Gastrocnemius medialis (tissue), 4 donors: Measurements from ENCODE around the gene SSBP3. TPM values are rescaled to one million over a fixed set of nuclear protein-coding genes. Genes with fewer than 3 reads are reported as not detected.
"Not testable (repeated sequence)": the region's sequence is repeated elsewhere in the genome, so short reads cannot be mapped to it uniquely, and the experiment has no call there.

Experiments
- ATAC-seq, 2 donors: fragments of 150-250 bp; one replicate each; pipeline ENCODE4 v1.9.1; 2016
- DNase-seq, 2 donors: peaks; one replicate each; pipeline ENCODE4 v3.0.0-alpha.2; 2019
- H3K27ac ChIP-seq, 4 donors: fragments of 200-600 bp; sonication (generic); 1 replicate in 1 of 4; 2 replicates in 3 of 4; pipeline ENCODE4 v1.5.1; 2016 to 2018; ENCODE audit warnings: mild to moderate bottlenecking in 2 of 4, moderate library complexity in 1 of 4
- H3K27me3 ChIP-seq, 3 donors: fragments of 200-600 bp; sonication (generic) in 2 of 3; 1 replicate in 1 of 3; 2 replicates in 2 of 3; pipeline versions ENCODE4 v1.5.1 to v1.6.0; 2016 to 2019; ENCODE audit warnings: mild to moderate bottlenecking in 1 of 3, moderate library complexity in 1 of 3
- H3K36me3 ChIP-seq, 2 donors: fragments of 200-600 bp; sonication (generic) in 1 of 2; one replicate each; pipeline ENCODE4 v1.5.1; 2017 to 2018
- H3K4me1 ChIP-seq, 2 donors: fragments of 200-600 bp; sonication (generic) in 1 of 2; one replicate each; pipeline ENCODE4 v1.5.1; 2016 to 2017; ENCODE audit warnings: mild to moderate bottlenecking in 2 of 2
- H3K4me3 ChIP-seq, 4 donors: fragments of 200-600 bp; sonication (generic) in 3 of 4; 1 replicate in 1 of 4; 2 replicates in 3 of 4; pipeline ENCODE4 v1.5.1; 2016 to 2019; ENCODE audit warnings: mild to moderate bottlenecking in 2 of 4
- H3K9me3 ChIP-seq, 3 donors: fragments of 200-600 bp; sonication (generic) in 2 of 3; 1 replicate in 1 of 3; 2 replicates in 2 of 3; pipeline ENCODE4 v1.5.1; 2016 to 2019
- POLR2A ChIP-seq, 2 donors: fragments of 450-650 bp; IDR thresholded peaks; one replicate each; pipeline ENCODE4 v1.6.1; 2017; ENCODE audit warnings: antibody characterized with exemption in 2 of 2, mild to moderate bottlenecking in 2 of 2, moderate library complexity in 2 of 2
- in situ Hi-C, 4 donors: fragments of 200-750 bp; cut with MboI; loops; one replicate each; pipeline versions ENCODE4 v1.15.0 to v1.8.0; 2017; ENCODE audit warnings: low sequenced_read_pairs in 4 of 4
- intact Hi-C: fragments of 100-400 bp; cut with DNase I; formaldehyde crosslinking; loops from one replicate; pipeline ENCODE4 v1.15.1; 2023; ENCODE audit warnings: low total_unique reads
- total RNA-seq, 4 donors: library from RNA; depleted of rRNA; stranded (reverse); fragments of >200 nt; gene quantifications; one replicate each; pipeline versions ENCODE4 v1.1.0 to v1.2.3, GENCODE V29; 2016
- TF ChIP-seq, protein P1 (sequence below), 5 experiments: fragments of 450-650 bp in 3 of 5; fragments of 200-600 bp in 2 of 5; sonication (generic) in 2 of 5; IDR thresholded peaks in 4 of 5; conservative IDR thresholded peaks in 1 of 5; 1 replicate in 4 of 5; 2 replicates in 1 of 5; pipeline ENCODE4 v1.5.1; 2016 to 2019; ENCODE audit warnings: antibody characterized with exemption in 5 of 5, mild to moderate bottlenecking in 3 of 5, moderate library complexity in 3 of 5

The SSBP3 gene
- total RNA-seq, 4 donors from 2014 or later, result 3.6 to 21.0 (median 14.9) TPM

- H3K27ac ChIP-seq, result no peak overlapping the region
- in situ Hi-C loops, result no loop called here
- no peaks in the 10 kb centered on the region for H3K27me3 ChIP-seq
- DNase-seq (no peak), ATAC-seq (no peak)
- H3K9me3 ChIP-seq, result no peaks in the 10 kb centered on the region
- no peak overlapping the region for H3K4me3 ChIP-seq
- TF ChIP-seq, protein P1, sequence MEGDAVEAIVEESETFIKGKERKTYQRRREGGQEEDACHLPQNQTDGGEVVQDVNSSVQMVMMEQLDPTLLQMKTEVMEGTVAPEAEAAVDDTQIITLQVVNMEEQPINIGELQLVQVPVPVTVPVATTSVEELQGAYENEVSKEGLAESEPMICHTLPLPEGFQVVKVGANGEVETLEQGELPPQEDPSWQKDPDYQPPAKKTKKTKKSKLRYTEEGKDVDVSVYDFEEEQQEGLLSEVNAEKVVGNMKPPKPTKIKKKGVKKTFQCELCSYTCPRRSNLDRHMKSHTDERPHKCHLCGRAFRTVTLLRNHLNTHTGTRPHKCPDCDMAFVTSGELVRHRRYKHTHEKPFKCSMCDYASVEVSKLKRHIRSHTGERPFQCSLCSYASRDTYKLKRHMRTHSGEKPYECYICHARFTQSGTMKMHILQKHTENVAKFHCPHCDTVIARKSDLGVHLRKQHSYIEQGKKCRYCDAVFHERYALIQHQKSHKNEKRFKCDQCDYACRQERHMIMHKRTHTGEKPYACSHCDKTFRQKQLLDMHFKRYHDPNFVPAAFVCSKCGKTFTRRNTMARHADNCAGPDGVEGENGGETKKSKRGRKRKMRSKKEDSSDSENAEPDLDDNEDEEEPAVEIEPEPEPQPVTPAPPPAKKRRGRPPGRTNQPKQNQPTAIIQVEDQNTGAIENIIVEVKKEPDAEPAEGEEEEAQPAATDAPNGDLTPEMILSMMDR (IDR thresholded peaks at IDR 0.05 in 4 of 5, conservative IDR thresholded peaks at IDR 0.05 in 1 of 5), result no peak
- TF ChIP-seq POLR2A (IDR thresholded peaks at IDR 0.05), result no peak
- H3K4me1 ChIP-seq, result no peaks in the 10 kb centered on the region
- intact Hi-C loops, result no loop called here
- no peaks in the 10 kb centered on the region for H3K36me3 ChIP-seq
Measured at GRCh38 chr1:54428837-54429518, 22.8 kb upstream of the SSBP3 start.

DNA sequence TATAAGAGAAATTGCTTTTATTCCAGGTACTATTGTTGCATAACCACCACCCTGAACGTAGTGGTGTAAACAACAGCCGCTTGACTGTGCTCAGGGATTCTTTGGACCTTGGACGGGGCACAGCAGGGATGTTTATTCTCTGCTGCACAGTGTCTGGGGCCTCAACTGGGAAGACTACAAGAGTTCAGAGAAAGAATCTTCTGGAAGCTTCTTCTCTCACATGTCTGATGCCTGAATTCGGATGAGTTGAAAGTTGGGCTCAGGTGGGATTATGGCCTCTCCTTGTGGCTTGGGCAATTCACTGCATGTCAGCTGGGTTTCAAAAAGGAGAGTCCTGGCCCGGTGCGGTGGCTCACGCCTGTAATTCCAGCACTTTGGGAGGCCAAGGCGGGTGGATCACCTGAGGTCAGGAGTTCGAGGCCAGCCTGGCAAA lies 19.0 kb upstream of the SSBP3 start:
- no peak overlapping the region for H3K27ac ChIP-seq
- no peak for ATAC-seq
- no peak for DNase-seq
- H3K27me3 ChIP-seq, result no peaks in the 10 kb centered on the region
- in situ Hi-C loops, result no loop called here
- no peaks in the 10 kb centered on the region for H3K9me3 ChIP-seq
- H3K4me1 ChIP-seq, result no peaks in the 10 kb centered on the region
- TF ChIP-seq POLR2A (IDR thresholded peaks at IDR 0.05), result no peak
- TF ChIP-seq, protein P1 (IDR thresholded peaks at IDR 0.05 in 4 of 5, conservative IDR thresholded peaks at IDR 0.05 in 1 of 5), result no peak
- intact Hi-C loops, result no loop called here
- H3K4me3 ChIP-seq, result no peak overlapping the region
- H3K36me3 ChIP-seq, result no peaks in the 10 kb centered on the region

GRCh38 chr1:54424398-54424797 lies 18.2 kb upstream of the SSBP3 start:
- no peak for ATAC-seq

GRCh38 chr1:54421101-54421504 lies 14.9 kb upstream of the SSBP3 start:
- H3K27me3 ChIP-seq, result no peaks in the 10 kb centered on the region
- in situ Hi-C loops, result no loop called here
- intact Hi-C loops, result no loop called here
- no peak overlapping the region for H3K4me3 ChIP-seq
- DNase-seq (no peak), ATAC-seq (no peak)
- no peaks in the 10 kb centered on the region for H3K36me3 ChIP-seq
- no peak overlapping the region for H3K27ac ChIP-seq
- H3K4me1 ChIP-seq, result no peaks in the 10 kb centered on the region
- no peak for TF ChIP-seq POLR2A (IDR thresholded peaks at IDR 0.05)
- TF ChIP-seq, protein P1 (IDR thresholded peaks at IDR 0.05 in 4 of 5, conservative IDR thresholded peaks at IDR 0.05 in 1 of 5), result no peak
- H3K9me3 ChIP-seq, result no peaks in the 10 kb centered on the region

More at GRCh38 chr1:54424398-54424797, 18.2 kb upstream of the SSBP3 start:
- Histone ChIP-seq H3K36me3 (no peaks in the 10 kb centered on the region), H3K9me3 (no peaks in the 10 kb centered on the region), H3K27me3 (no peaks in the 10 kb centered on the region), H3K4me1 (no peaks in the 10 kb centered on the region), H3K4me3 (no peak overlapping the region), H3K27ac (no peak overlapping the region)
- in situ Hi-C loops (no loop called here), intact Hi-C loops (no loop called here)
- TF ChIP-seq, protein P1 (IDR thresholded peaks at IDR 0.05 in 4 of 5, conservative IDR thresholded peaks at IDR 0.05 in 1 of 5), result no peak
- TF ChIP-seq POLR2A (IDR thresholded peaks at IDR 0.05), result no peak
- DNase-seq, result no peak

DNA sequence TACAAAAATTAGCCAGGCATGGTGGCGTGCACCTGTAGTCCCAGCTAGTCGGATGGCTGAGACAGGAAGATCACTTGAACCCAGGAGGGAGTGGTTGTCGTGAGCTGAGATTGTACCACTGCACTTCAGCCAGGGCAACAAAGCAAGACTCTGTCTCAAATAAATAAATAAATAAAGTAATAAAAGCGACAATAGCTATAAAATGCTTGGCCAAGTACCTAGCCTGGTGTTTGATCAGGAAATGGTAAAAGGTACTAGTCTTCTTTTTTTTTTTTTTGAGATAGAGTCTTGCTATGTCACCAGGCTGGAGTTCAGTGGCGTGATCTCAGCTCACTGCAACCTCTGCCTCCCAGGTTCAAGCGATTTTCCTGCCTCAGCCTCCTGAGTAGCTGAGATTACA lies 12.4 kb upstream of the SSBP3 start:
- H3K4me3 ChIP-seq, H3K36me3 ChIP-seq, intact Hi-C loops, ATAC-seq, DNase-seq, H3K27me3 ChIP-seq, H3K4me1 ChIP-seq, H3K27ac ChIP-seq, H3K9me3 ChIP-seq: not testable (repeated sequence)
- in situ Hi-C loops, result loop anchor here in 1 of 4 donors (10.0 kb wide), 1 partner anchor 294 kb away; no protein-coding TSS in a partner anchor
